WERI-Rb-1 (cell line): Measurements from ENCODE around the gene RB1.

Source experiments
- DNase-seq: peaks from one replicate; pipeline ENCODE4 v3.0.0-alpha.2; 2020
- H3K27ac ChIP-seq: fragments of 250-450 bp; sonication (Bioruptor Pico); 2 replicates; pipeline ENCODE4 v1.5.1; 2020; ENCODE audit warnings: mild to moderate bottlenecking, moderate library complexity
- H3K27me3 ChIP-seq: fragments of 250-450 bp; sonication (Bioruptor Pico); 2 replicates; pipeline ENCODE4 v1.5.1; 2021; ENCODE audit warnings: mild to moderate bottlenecking, low read depth, moderate library complexity; ENCODE audit not compliant: insufficient read depth, severe bottlenecking
- H3K36me3 ChIP-seq: fragments of 250-450 bp; sonication (Bioruptor Pico); 2 replicates; pipeline ENCODE4 v1.5.1; 2020; ENCODE audit warnings: mild to moderate bottlenecking, moderate library complexity
- H3K4me3 ChIP-seq: 2 replicates; pipeline ENCODE4 v1.5.1; 2011; ENCODE audit warnings: low read depth, mild to moderate bottlenecking, control low read depth, low read length
- H3K9me3 ChIP-seq: fragments of 250-450 bp; sonication (Bioruptor Pico); 2 replicates; pipeline ENCODE4 v1.5.1; 2021; ENCODE audit warnings: mild to moderate bottlenecking, moderate library complexity; ENCODE audit not compliant: severe bottlenecking
- TF ChIP-seq, protein P1 (sequence below): IDR thresholded peaks from 2 replicates; pipeline ENCODE4 v1.5.1; 2011; ENCODE audit warnings: low read depth, mild to moderate bottlenecking, control low read depth, inconsistent platforms, low read length

RB1 gene

DNA sequence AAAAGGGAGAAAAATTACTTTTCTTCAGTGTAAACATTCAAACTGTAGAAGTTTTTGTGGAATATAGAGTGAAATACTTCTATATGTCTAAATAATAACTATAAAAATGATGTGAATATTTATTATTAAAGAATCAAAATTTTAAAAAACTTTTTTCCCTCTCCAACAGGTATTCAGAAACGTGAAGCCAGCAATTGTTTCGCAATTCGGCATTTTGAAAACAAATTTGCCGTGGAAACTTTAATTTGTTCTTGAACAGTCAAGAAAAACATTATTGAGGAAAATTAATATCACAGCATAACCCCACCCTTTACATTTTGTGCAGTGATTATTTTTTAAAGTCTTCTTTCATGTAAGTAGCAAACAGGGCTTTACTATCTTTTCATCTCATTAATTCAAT, 42.6 kb upstream of the RB1 start:
- H3K36me3 ChIP-seq, result no peaks in the 10 kb centered on the region; the same call in none of the 2 replicates
- H3K9me3 ChIP-seq, result no peaks in the 10 kb centered on the region
- TF ChIP-seq, protein P1, sequence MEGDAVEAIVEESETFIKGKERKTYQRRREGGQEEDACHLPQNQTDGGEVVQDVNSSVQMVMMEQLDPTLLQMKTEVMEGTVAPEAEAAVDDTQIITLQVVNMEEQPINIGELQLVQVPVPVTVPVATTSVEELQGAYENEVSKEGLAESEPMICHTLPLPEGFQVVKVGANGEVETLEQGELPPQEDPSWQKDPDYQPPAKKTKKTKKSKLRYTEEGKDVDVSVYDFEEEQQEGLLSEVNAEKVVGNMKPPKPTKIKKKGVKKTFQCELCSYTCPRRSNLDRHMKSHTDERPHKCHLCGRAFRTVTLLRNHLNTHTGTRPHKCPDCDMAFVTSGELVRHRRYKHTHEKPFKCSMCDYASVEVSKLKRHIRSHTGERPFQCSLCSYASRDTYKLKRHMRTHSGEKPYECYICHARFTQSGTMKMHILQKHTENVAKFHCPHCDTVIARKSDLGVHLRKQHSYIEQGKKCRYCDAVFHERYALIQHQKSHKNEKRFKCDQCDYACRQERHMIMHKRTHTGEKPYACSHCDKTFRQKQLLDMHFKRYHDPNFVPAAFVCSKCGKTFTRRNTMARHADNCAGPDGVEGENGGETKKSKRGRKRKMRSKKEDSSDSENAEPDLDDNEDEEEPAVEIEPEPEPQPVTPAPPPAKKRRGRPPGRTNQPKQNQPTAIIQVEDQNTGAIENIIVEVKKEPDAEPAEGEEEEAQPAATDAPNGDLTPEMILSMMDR, result no peak
- DNase-seq, result no peak
- no peak overlapping the region for H3K4me3 ChIP-seq
- no peaks in the 10 kb centered on the region for H3K27me3 ChIP-seq
- H3K27ac ChIP-seq, result no peak overlapping the region

DNA sequence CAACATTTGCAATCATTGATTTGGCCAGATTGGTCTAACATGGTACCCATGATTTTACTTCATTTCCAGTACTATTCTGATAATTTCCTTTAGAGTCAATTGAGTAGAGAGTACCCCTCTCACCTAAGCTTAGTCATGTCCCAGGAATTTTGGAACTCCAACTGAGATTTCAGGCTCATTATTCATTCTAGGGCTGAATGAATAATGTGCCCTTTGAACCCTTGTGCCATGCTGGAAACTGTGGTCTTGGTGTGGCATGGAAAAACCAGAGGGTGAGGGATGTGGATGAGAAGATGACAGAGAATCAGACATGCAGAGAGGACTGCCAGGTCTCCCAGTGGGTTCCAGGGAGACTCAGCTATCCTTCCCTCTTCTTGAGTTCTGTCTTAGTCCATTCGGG, 40.4 kb upstream of the RB1 start:
- no peak overlapping the region for H3K27ac ChIP-seq
- no peaks in the 10 kb centered on the region for H3K9me3 ChIP-seq
- no peak for DNase-seq
- H3K27me3 ChIP-seq, result no peaks in the 10 kb centered on the region
- TF ChIP-seq, protein P1, result no peak
- no peak overlapping the region for H3K4me3 ChIP-seq
- no peaks in the 10 kb centered on the region; the same call in none of the 2 replicates for H3K36me3 ChIP-seq

DNA sequence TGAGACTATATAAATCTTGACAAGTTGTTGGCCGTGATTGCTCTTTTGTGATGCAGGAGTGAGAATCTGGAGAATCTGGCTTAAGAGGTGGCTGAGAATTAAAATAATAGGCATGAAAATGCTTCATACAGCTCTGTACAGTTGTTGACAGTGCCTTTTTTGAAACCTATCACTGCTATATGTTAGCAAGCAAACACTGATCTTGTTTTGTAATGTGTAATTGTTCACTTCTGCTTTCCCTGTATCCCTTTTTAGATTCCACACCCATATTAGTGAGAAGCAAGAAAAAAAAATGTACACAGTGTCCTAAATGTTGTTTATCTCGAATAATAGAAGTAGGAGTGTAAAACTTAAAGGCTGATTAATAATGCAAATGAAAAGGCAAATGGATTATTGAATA, 39.5 kb upstream of the RB1 start:
- TF ChIP-seq, protein P1, result no peak
- Histone ChIP-seq H3K4me3 (no peak overlapping the region), H3K9me3 (no peaks in the 10 kb centered on the region), H3K27ac (no peak overlapping the region), H3K27me3 (no peaks in the 10 kb centered on the region), H3K36me3 (no peaks in the 10 kb centered on the region; the same call in none of the 2 replicates)
- DNase-seq, result no peak

DNA sequence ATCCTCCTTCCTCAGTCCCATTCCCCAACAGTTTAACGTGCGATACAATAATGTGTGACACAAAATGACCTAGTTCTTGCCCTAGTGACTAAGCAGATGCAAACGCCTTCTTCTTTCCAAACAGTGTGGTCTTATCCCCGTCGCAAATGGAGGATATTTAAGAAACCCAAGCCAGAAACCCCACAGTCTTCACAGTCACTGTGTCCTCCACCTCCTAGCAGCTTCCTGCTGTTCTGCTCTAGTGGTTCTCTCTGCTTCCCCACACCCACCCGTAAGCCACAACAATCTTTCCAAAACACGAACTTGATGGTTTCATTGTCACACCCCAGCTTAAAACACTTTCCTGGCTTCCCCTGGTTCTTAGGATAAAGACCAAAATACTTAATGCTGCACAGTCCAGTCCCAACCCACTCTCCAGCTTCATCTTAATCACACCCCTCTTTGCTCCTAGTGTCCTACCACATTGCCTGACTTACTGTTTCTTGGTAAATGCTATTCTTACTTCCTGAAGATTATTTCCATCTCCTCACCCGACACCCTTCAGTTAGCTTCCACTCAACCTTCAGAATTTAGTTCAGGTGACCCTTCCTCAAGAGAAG, 38.2 kb upstream of the RB1 start:
- H3K27ac ChIP-seq, result no peak overlapping the region
- DNase-seq, result no peak
- H3K9me3 ChIP-seq, result no peaks in the 10 kb centered on the region
- H3K36me3 ChIP-seq, result no peaks in the 10 kb centered on the region
- TF ChIP-seq, protein P1, result no peak
- H3K27me3 ChIP-seq, result no peaks in the 10 kb centered on the region
- H3K4me3 ChIP-seq, result no peak overlapping the region

DNA sequence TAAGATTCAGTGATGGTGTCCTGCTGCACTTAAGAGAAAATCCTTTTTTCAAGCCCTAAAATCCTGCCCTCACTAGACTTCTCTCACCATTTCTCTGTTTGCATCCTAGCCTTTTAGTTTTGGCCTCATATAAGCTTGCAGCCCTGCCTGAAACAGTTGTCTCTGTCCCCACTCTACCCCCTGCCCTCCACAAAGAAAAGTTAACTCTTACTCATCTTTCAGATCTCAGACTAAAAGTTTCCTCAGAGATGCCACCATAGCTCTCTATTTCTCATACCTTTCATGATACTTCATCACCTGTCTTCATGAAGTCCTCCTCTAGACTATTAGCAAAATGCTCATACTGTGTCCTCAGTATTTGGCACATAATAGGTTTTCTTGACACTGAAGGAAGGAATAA, 37.4 kb upstream of the RB1 start:
- Histone ChIP-seq H3K27ac (no peak overlapping the region), H3K27me3 (no peaks in the 10 kb centered on the region), H3K9me3 (no peaks in the 10 kb centered on the region), H3K36me3 (no peaks in the 10 kb centered on the region), H3K4me3 (no peak overlapping the region)
- no peak for DNase-seq
- TF ChIP-seq, protein P1, result no peak
